HepG2 (cell line): ENCODE measurements around the gene ELL3. TPM values are rescaled to one million over a fixed set of nuclear protein-coding genes. Genes with fewer than 3 reads are reported as not detected.

Experiments
- CBFB ChIP-seq: sonication (generic); formaldehyde crosslinking; IDR thresholded peaks from 2 replicates; pipeline ENCODE4 v1.4.0; 2020; ENCODE audit warnings: missing genetic modification reagents
- E2F2 ChIP-seq: sonication (generic); formaldehyde crosslinking; IDR thresholded peaks from 2 replicates; pipeline ENCODE4 v1.4.0; 2020; ENCODE audit warnings: missing genetic modification reagents, borderline replicate concordance
- GPN1 ChIP-seq: sonication (generic); formaldehyde crosslinking; IDR thresholded peaks from 2 replicates; pipeline ENCODE4 v1.5.1; 2020; ENCODE audit warnings: missing genetic modification reagents, borderline replicate concordance
- HNF4G ChIP-seq, 2 experiments: sonication (generic) in 1 of 2; formaldehyde crosslinking in 1 of 2; IDR thresholded peaks; 2 replicates each; pipeline versions ENCODE4 v1.4.0 to v1.6.1; 2011 to 2020; ENCODE audit warnings: borderline replicate concordance in 2 of 2, low read depth in 2 of 2, mild to moderate bottlenecking in 2 of 2, low read length in 1 of 2, missing genetic modification reagents in 1 of 2, moderate library complexity in 1 of 2
- HOXA5 ChIP-seq: sonication (generic); formaldehyde crosslinking; IDR thresholded peaks from 2 replicates; pipeline ENCODE4 v1.4.0; 2020; ENCODE audit warnings: missing genetic modification reagents
- JUND ChIP-seq: sonication (generic); formaldehyde crosslinking; IDR thresholded peaks from 2 replicates; pipeline ENCODE4 v1.8.0; 2022; ENCODE audit warnings: mild to moderate bottlenecking, missing genetic modification reagents
- KDM5B ChIP-seq: sonication (generic); formaldehyde crosslinking; IDR thresholded peaks from 2 replicates; pipeline ENCODE4 v1.4.0; 2020; ENCODE audit warnings: missing genetic modification reagents, mild to moderate bottlenecking, borderline replicate concordance
- MBNL3 ChIP-seq: fragments of 250-450 bp; sonication (Bioruptor Pico); conservative IDR thresholded peaks from 2 replicates; pipeline ENCODE4 v1.8.0; 2022; ENCODE audit warnings: mild to moderate bottlenecking, inconsistent platforms
- MLX ChIP-seq: IDR thresholded peaks from 2 replicates; pipeline ENCODE4 v1.6.1; 2016
- MYPOP ChIP-seq: sonication (generic); formaldehyde crosslinking; IDR thresholded peaks from 2 replicates; pipeline ENCODE4 v1.8.1; 2023; ENCODE audit warnings: mild to moderate bottlenecking, moderate library complexity, missing genetic modification reagents
- TRAFD1 ChIP-seq: sonication (generic); formaldehyde crosslinking; IDR thresholded peaks from 2 replicates; pipeline ENCODE4 v1.5.1; 2020; ENCODE audit warnings: missing genetic modification reagents, mild to moderate bottlenecking, borderline replicate concordance
- ZBTB34 ChIP-seq: sonication (generic); formaldehyde crosslinking; IDR thresholded peaks from 2 replicates; pipeline ENCODE4 v1.8.0; 2022; ENCODE audit warnings: mild to moderate bottlenecking, missing genetic modification reagents
- ZHX1 ChIP-seq: sonication (generic); formaldehyde crosslinking; IDR thresholded peaks from 2 replicates; pipeline ENCODE4 v1.8.1; 2022; ENCODE audit warnings: low read depth, mild to moderate bottlenecking, missing genetic modification reagents
- ZMYM2 ChIP-seq: sonication (generic); formaldehyde crosslinking; IDR thresholded peaks from 2 replicates; pipeline ENCODE4 v1.8.0; 2022; ENCODE audit warnings: mild to moderate bottlenecking, missing genetic modification reagents
- ZNF749 ChIP-seq: sonication (generic); formaldehyde crosslinking; IDR thresholded peaks from 2 replicates; pipeline ENCODE4 v1.8.0; 2022; ENCODE audit warnings: mild to moderate bottlenecking, missing genetic modification reagents, moderate library complexity, borderline replicate concordance
- ZNF784 ChIP-seq: sonication (generic); formaldehyde crosslinking; IDR thresholded peaks from 2 replicates; pipeline ENCODE4 v1.5.1; 2020; ENCODE audit warnings: missing genetic modification reagents, mild to moderate bottlenecking, borderline replicate concordance
- polyA plus RNA-seq, 8 experiments: library from polyadenylated mRNA; depleted of rRNA in 3 of 8; stranded (reverse) in 7 of 8; unstranded in 1 of 8; fragments of >200 nt; fragmentation: Illumina TruSeq in 4 of 8; extraction: Trizol in 4 of 8; gene quantifications; 2 replicates each; pipeline versions ENCODE4 v1.2.1 to v1.2.3, GENCODE V29; 2011 to 2016; ENCODE audit warnings: low read depth in 4 of 8, missing spikeins in 1 of 8, mixed read lengths in 1 of 8; ENCODE audit not compliant: insufficient read depth in 1 of 8
- total RNA-seq, 5 experiments: library from RNA; depleted of rRNA; stranded (reverse); fragments of >200 nt; fragmentation: Illumina TruSeq; extraction: Trizol; gene quantifications; 2 replicates each; pipeline ENCODE4 v1.2.3, GENCODE V29; 2016; ENCODE audit warnings: low read depth in 1 of 5

The ELL3 gene
- total and polyA plus RNA-seq, 2 of the 13 experiments (the other 11 are each of a cell fraction or from before 2014, with no cell fraction given) = 6.1 to 8.8 TPM

- TF ChIP-seq MYPOP (0 out of 2 replicates have a peak, but pooled peaks have one; percentile 50), MLX (CRISPR knock-in tag) (no peak), ZNF749 (CRISPR knock-in tag) (no peak; the same call in 1 of the 2 replicates), ZBTB34 (CRISPR knock-in tag) (peak; percentile 40; the same call in 1 of the 2 replicates), TRAFD1 (CRISPR knock-in tag) (no peak; the same call in 1 of the 2 replicates), CBFB (CRISPR knock-in tag) (no peak), GPN1 (CRISPR knock-in tag) (no peak), MBNL3 (CRISPR knock-in tag) (no peak), ZNF784 (no peak), HNF4G (IDR thresholded peaks at IDR 0.05; ENCODE audit: borderline replicate concordance, low read depth, low read length) (no peak), HNF4G (CRISPR knock-in tag; IDR thresholded peaks at IDR 0.05; ENCODE audit: borderline replicate concordance, low read depth) (no peak), ZHX1 (0 out of 2 replicates have a peak, but pooled peaks have one; percentile 50), ZMYM2 (CRISPR knock-in tag) (no peak), KDM5B (CRISPR knock-in tag) (peak; percentile 73), HOXA5 (CRISPR knock-in tag) (0 out of 2 replicates have a peak, but pooled peaks have one; percentile 44), JUND (CRISPR knock-in tag) (no peak), E2F2 (CRISPR knock-in tag) (peak; percentile 87)
These were observed 47.8 kb upstream of the ELL3 start, which contains the start of gene MFAP1 (continued) for GRCh38 chr15:43824302-43825246.
